ENCODE results near the gene GPR62.
"Not testable (repeated sequence)": the region's sequence is repeated elsewhere in the genome, so short reads cannot be mapped to it uniquely, and the experiment has no call there.

GPR62 gene

DNA sequence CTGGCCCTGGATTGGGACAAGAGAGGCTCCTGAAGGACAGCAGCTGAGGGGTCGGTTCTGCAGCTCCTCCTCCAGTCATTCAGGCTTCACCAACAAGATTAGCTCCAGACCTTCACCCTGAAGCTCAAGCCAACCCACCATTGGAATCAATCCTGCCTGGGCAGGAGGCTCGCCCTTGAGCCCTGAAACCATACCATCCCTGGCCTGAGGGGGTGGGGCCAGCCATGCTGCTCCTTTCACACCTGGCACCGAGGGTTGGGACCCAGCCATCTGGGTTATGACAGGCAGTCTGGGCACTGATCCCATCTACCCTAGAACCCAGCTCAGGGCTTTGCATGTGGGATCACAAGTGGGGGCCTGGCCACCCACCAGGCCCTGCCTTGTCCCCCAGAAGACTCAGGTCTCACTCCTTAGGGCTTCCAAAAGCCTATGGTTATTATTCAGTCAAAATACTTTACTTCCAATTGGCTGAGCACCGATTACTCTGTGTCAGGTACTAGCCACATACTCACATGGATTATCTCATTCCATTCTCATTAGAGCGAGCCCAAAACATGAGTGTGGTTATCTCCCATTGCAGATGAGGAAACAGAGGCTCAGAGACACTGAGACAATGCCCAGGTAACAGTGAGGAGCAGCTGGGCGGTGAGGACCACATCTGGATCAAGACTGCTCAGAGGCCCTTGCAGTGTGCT is 15.6 kb downstream of the GPR62 start:
- DNase-seq (ENCODE audit: low read depth in 2 of 2), result no peak

DNA sequence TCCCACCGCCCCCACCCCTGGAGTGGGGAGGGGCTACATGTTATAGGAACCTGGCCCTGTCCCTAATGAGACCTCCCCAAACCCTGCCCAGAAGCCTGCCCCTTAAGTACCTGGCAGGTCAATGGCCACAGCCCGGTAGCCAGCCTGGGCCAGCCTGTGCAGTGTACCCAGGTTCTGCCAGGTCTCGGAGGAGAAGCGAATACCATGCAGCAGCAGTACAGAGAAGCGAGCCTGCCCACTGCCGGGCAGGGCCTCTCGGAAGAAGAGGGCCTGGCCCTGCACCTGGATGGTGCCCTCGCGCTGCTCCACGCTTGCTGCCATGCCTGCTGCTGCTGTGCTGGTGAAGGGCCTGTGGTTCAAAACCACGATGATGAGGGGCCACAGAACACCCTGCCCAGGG is 16.2 kb downstream of the GPR62 start:
- DNase-seq (ENCODE audit: low read depth in 2 of 2), result no peak

DNA sequence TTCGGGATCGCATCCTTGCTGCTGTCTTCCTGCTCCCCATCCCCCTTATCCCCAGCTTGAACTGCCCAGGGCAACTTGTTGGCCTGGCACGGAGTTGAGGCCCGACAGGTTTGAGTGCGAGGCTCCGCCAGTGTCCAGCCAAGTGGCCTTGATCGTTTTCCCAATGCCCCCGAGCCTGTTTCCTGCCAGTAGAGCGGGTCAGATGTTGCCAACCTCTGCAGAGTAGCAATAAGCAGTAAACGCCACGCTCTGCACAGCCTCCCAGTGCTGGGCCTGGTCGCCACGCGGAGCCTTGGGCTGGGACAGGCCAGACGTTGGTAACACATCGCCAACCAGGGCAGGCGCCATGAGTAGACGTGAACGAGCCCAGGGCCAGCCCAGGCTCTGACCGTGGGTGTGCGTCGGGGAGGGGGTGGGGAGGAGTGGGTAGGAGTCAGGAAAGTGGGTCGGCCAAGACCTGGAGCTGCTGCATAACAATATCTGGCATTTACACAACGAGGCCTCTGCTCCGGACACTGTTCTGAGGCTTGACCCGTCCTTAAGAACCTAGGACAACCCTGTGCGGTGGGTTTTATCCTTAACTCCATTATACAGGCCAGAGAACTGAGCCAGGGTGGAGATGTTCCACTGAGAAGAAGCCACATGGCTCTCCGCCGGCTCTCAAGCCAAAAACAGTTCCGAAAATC is 19.2 kb downstream of the GPR62 start:
- no peak for DNase-seq (ENCODE audit: low read depth in 2 of 2)

GRCh38 chr3:51974963-51975851 is 20.0 kb downstream of the GPR62 start, which contains the start of gene ABHD14A:
Gene ABHD14A (plus strand): TSS chr3:51975064. CDS start chr3:51975136, 72 bp downstream.
- DNase-seq (ENCODE audit: low read depth in 2 of 2), result peak; percentile 47 to 60

- DNase-seq (ENCODE audit: low read depth in 2 of 2), result no peak
Observed at GRCh38 chr3:51975852-51976549, 20.8 kb downstream of the GPR62 start.

DNA sequence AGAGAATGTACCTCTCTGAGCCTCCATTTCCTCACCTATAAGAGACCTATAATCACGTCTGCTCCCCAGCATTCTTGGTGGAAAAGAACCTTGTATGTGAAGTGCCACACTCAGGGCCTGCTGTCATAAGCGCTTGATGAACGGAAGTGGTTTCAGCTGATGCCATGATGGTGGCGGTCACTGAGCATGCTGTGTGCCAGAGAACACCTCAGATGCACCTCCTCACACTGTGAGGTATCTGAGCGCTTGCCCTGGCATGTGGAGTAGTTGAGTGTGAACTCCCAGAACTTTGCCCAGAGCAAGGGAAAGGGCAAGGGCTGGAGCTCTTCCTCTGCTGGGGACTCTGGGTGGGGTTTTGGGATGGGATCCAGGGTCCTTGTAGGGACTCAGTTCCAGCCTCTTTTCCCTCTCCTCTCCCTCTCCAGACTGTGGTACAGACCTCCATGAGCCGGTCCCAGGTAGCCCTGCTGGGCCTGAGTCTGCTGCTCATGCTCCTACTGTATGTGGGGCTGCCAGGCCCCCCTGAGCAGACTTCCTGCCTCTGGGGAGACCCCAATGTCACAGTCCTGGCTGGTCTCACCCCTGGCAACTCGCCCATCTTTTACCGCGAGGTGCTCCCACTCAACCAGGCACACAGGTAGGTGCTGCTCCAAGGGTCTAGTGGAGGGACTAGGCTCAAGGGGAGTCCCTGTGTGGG is 22.4 kb downstream of the GPR62 start:
- no peak for DNase-seq (ENCODE audit: low read depth in 2 of 2)

DNA sequence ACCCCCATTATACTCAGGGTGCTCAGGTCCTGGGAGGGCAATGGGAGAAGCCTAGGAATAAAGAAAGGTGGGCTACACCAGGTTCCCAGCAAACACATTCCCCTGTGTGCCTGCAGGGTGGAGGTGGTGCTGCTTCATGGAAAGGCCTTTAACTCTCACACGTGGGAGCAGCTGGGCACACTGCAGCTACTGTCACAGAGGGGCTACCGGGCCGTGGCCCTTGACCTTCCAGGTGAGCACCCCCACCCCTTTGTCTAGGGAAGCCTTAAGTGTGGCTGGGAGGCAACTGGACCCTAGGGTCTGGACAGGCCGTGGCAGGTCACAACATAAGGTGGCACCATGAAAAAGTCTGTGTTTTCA is 22.9 kb downstream of the GPR62 start:
- DNase-seq (ENCODE audit: low read depth in 2 of 2), result no peak

GRCh38 chr3:51980253-51980652 is 25.1 kb downstream of the GPR62 start:
- no peak for DNase-seq (ENCODE audit: low read depth in 2 of 2)

- no peak for DNase-seq (ENCODE audit: low read depth in 2 of 2)
Observed at GRCh38 chr3:51982352-51982837, 27.2 kb downstream of the GPR62 start.

DNA sequence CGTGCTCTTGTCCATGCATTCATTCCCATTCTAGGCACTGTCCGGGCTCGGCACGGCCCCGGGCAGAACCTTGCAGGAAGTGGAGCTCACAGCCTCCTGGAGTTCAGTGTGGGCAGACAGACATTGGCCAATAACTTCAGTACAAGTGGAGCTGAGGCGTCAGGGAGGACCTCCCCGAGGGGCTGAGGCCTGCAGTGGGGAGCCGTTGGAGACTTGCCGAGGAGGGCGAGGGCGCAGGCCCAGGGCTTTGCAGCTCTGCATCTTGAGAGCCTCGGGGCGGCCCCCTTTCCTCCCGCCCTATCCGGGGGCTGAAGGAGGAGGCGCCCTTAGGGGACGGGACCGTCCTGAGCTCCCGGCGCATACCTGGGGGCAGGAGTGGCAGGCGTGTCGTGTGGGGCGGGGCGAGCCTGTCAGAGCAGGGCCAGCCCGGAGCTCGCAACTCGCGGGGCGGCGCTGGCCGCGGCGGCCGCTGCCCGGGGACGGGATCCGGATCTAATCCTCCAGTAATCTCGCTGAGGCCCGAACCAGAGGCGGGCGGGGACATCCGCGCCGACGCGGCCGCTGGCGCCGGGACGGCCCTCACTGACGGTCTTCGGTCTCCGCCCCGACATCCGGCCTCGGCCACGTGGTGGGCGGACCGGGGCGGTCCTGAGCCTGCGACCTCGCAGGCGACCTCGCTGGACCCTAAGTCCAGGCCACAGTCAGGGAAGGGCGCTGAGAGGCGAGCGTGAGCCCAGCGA is 27.8 kb downstream of the GPR62 start, which contains the start of gene ACY1:
Gene ACY1 (plus strand): TSS at position 698 of the 740 bp plus-strand sequence. CDS start 530 bp downstream, outside the sequence.
- DNase-seq (ENCODE audit: low read depth in 2 of 2), result peak; percentile 65 to 75

DNA sequence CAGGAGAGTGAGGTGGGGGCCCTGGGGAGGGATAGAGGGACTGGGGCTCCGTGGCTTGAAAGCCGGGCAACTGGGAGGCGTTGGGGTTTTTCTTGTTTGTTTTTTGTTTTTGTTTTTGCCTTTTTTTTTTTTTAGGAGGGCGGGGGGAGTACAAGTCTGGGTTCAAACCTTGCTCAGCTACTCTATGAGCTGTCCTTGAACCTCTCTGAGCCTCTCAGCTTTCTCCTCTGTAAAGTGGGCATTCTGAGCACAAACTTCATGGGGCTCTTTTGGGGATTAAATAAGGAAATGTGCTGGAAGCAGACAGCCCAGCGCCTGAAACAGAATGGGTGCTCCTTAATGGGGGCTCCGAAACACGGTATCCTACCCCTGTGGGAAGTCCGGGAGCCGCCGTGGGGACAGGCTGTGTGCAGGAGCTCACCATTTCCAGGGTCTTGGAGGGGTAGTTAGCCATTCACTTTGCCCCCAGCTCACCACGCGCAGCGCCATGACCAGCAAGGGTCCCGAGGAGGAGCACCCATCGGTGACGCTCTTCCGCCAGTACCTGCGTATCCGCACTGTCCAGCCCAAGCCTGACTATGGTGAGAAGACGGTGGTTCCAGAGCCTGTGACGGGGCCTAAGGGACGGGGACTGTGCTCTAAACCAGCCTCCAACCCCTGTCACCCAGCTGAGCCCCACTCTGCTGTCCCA is 28.5 kb downstream of the GPR62 start:
- DNase-seq (ENCODE audit: low read depth in 2 of 2), result no peak

- DNase-seq (ENCODE audit: low read depth in 2 of 2), result no peak
Observed at GRCh38 chr3:51984269-51984647, 29.1 kb downstream of the GPR62 start.

GRCh38 chr3:51985063-51985462 is 29.9 kb downstream of the GPR62 start:
- no peak for DNase-seq (ENCODE audit: low read depth in 2 of 2)

- no peak for DNase-seq (ENCODE audit: low read depth in 2 of 2)
Observed at GRCh38 chr3:51986010-51986947, 31.1 kb downstream of the GPR62 start.

DNA sequence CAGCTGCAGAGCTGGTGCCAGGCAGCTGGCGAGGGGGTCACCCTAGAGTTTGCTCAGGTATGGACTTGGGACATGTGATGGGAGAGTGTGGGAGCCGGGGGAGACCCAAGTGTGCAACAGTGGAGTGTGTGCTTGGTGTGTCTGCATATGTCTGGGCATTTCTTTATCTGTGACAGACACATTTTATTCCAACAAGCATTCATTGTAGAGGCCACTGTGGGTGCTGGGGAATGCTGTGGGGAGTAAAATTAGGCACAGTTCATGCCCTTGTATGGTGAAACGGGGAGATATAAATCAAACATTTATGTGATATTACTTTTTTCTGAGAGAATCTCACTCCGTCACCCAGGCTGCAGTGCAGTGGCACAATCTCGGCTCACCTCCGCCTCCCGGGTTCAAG is 32.4 kb downstream of the GPR62 start:
- DNase-seq (ENCODE audit: low read depth in 2 of 2), result no peak

- no peak for DNase-seq (ENCODE audit: low read depth in 2 of 2)
Observed at GRCh38 chr3:51988286-51989146, 33.3 kb downstream of the GPR62 start.

DNA sequence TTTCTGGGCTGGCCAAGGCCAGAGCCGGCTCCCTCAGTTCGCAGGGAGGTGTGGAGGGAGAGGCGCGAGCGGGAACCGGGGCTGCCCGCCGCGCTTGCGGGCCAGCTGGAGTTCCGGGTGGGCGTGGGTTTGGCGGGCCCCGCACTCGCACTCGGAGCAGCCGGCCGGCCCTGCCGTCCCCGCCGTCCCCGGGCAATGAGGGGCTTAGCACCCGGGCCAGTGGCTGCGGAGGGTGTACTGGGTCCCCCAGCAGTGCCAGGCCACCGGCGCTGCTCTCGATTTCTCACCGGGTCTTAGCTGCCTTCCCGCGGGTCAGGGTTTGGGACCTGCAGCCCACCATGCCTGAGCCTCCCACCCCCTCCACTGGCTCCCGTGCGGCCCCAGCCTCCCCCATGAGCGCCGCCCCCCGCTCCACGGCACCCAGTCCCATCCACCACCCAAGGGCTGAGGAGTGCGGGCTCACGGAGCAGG is 35.4 kb downstream of the GPR62 start:
- not testable (repeated sequence) for DNase-seq (ENCODE audit: low read depth in 2 of 2)
